Measurements from ENCODE around the gene BCL2L15. TPM values are rescaled to one million over a fixed set of nuclear protein-coding genes. Genes with fewer than 3 reads are reported as not detected.

BCL2L15 gene
- total and polyA plus RNA-seq, 2 of the 13 experiments (the other 11 are each of a cell fraction or from before 2014, with no cell fraction given): 0.03 to 0.27 TPM

DNA sequence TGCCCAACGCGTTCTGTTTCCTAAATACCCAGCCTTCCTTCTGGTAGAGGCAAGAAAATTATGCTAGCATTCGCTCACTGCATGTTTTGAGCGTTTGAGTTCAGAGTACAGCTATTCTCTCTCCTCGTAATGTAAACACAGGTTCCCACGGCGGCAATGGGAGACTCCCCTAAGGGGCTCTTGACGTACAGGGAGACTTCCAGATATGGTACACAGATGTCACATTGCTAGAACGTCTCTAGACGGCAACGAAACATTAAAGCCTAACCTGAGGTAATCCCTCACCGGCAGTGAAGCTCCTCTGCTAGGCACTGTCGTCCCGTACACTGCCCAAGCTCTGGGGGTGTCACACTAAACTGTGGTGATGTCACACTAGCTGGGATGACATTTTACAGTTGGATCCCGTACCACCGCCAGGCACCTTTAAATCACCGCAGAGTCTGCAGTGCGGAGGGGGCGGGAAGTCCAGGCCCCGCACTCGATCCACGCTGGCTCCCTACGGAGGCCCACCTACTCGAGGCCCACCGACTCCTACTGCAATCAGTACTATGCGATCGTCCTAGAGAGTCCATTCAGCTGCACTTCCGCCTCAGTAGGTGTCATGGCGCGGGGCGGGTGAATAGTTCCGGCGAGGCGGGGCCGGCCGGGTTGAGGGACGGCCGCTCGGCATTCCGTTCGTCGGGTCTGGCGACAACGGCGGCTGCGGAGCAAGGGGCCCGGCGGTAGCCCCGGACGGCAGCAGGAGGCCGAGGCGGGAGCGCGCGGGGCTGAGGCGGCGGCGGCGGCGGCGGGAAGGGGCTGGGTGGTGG, 41.8 kb upstream of the BCL2L15 start, which contains the start of gene HIPK1 (continued):
- TF ChIP-seq, protein P1, sequence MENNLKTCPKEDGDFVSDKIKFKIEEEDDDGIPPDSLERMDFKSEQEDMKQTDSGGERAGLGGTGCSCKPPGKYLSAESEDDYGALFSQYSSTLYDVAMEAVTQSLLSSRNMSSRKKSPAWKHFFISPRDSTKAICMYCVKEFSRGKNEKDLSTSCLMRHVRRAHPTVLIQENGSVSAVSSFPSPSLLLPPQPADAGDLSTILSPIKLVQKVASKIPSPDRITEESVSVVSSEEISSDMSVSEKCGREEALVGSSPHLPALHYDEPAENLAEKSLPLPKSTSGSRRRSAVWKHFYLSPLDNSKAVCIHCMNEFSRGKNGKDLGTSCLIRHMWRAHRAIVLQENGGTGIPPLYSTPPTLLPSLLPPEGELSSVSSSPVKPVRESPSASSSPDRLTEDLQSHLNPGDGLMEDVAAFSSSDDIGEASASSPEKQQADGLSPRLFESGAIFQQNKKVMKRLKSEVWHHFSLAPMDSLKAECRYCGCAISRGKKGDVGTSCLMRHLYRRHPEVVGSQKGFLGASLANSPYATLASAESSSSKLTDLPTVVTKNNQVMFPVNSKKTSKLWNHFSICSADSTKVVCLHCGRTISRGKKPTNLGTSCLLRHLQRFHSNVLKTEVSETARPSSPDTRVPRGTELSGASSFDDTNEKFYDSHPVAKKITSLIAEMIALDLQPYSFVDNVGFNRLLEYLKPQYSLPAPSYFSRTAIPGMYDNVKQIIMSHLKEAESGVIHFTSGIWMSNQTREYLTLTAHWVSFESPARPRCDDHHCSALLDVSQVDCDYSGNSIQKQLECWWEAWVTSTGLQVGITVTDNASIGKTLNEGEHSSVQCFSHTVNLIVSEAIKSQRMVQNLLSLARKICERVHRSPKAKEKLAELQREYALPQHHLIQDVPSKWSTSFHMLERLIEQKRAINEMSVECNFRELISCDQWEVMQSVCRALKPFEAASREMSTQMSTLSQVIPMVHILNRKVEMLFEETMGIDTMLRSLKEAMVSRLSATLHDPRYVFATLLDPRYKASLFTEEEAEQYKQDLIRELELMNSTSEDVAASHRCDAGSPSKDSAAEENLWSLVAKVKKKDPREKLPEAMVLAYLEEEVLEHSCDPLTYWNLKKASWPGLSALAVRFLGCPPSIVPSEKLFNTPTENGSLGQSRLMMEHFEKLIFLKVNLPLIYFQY (CRISPR knock-in tag; IDR thresholded peaks at IDR 0.05; ENCODE audit: borderline replicate concordance): no peak
- TF ChIP-seq, protein P2, sequence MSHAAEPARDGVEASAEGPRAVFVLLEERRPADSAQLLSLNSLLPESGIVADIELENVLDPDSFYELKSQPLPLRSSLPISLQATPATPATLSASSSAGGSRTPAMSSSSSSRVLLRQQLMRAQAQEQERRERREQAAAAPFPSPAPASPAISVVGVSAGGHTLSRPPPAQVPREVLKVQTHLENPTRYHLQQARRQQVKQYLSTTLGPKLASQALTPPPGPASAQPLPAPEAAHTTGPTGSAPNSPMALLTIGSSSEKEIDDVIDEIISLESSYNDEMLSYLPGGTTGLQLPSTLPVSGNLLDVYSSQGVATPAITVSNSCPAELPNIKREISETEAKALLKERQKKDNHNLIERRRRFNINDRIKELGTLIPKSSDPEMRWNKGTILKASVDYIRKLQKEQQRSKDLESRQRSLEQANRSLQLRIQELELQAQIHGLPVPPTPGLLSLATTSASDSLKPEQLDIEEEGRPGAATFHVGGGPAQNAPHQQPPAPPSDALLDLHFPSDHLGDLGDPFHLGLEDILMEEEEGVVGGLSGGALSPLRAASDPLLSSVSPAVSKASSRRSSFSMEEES (CRISPR knock-in tag; IDR thresholded peaks at IDR 0.05): peak; percentile 29; the same call in 1 of the 2 replicates
- TF ChIP-seq, protein P3, sequence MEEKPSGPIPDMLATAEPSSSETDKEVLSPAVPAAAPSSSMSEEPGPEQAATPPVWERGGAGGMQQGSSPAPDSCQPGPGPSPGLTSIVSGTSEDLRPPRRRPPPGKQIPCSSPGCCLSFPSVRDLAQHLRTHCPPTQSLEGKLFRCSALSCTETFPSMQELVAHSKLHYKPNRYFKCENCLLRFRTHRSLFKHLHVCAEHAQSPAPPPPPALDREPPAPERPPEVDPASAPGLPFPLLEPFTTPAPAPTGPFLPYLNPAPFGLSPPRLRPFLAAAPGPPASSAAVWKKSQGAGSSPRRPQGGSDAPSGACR (CRISPR knock-in tag; IDR thresholded peaks at IDR 0.05): 0 out of 2 replicates have a peak, but pooled peaks have one; percentile 62
- TF ChIP-seq, protein P4, sequence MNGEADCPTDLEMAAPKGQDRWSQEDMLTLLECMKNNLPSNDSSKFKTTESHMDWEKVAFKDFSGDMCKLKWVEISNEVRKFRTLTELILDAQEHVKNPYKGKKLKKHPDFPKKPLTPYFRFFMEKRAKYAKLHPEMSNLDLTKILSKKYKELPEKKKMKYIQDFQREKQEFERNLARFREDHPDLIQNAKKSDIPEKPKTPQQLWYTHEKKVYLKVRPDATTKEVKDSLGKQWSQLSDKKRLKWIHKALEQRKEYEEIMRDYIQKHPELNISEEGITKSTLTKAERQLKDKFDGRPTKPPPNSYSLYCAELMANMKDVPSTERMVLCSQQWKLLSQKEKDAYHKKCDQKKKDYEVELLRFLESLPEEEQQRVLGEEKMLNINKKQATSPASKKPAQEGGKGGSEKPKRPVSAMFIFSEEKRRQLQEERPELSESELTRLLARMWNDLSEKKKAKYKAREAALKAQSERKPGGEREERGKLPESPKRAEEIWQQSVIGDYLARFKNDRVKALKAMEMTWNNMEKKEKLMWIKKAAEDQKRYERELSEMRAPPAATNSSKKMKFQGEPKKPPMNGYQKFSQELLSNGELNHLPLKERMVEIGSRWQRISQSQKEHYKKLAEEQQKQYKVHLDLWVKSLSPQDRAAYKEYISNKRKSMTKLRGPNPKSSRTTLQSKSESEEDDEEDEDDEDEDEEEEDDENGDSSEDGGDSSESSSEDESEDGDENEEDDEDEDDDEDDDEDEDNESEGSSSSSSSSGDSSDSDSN (CRISPR knock-in tag; IDR thresholded peaks at IDR 0.05): peak; percentile 53
- TF ChIP-seq RFX1 (IDR thresholded peaks at IDR 0.05) (peak; percentile 8; the same call in 1 of the 2 replicates), CBX2 (IDR thresholded peaks at IDR 0.05; ENCODE audit: low read depth, low read length) (no peak), CBX2 (CRISPR knock-in tag; IDR thresholded peaks at IDR 0.05; ENCODE audit: low read depth) (0 out of 2 replicates have a peak, but pooled peaks have one; percentile 61), MAFG (CRISPR knock-in tag; IDR thresholded peaks at IDR 0.05) (no peak), ZNF263 (CRISPR knock-in tag; IDR thresholded peaks at IDR 0.05) (peak; percentile 35; the same call in 1 of the 2 replicates), ZNF260 (CRISPR knock-in tag; IDR thresholded peaks at IDR 0.05; ENCODE audit: borderline replicate concordance, low read depth) (no peak), AHR (CRISPR knock-in tag; IDR thresholded peaks at IDR 0.05) (peak; percentile 50; the same call in 1 of the 2 replicates), ZNF550 (CRISPR knock-in tag; IDR thresholded peaks at IDR 0.05; ENCODE audit: borderline replicate concordance) (no peak), MAFF (IDR thresholded peaks at IDR 0.05; ENCODE audit: low read depth, low read length) (no peak), ZNF607 (CRISPR knock-in tag; IDR thresholded peaks at IDR 0.05; ENCODE audit: borderline replicate concordance) (peak; percentile 85)
- TF ChIP-seq, protein P5, sequence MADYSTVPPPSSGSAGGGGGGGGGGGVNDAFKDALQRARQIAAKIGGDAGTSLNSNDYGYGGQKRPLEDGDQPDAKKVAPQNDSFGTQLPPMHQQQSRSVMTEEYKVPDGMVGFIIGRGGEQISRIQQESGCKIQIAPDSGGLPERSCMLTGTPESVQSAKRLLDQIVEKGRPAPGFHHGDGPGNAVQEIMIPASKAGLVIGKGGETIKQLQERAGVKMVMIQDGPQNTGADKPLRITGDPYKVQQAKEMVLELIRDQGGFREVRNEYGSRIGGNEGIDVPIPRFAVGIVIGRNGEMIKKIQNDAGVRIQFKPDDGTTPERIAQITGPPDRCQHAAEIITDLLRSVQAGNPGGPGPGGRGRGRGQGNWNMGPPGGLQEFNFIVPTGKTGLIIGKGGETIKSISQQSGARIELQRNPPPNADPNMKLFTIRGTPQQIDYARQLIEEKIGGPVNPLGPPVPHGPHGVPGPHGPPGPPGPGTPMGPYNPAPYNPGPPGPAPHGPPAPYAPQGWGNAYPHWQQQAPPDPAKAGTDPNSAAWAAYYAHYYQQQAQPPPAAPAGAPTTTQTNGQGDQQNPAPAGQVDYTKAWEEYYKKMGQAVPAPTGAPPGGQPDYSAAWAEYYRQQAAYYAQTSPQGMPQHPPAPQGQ (CRISPR knock-in tag; IDR thresholded peaks at IDR 0.05; ENCODE audit: borderline replicate concordance): no peak
- TF ChIP-seq, protein P6, sequence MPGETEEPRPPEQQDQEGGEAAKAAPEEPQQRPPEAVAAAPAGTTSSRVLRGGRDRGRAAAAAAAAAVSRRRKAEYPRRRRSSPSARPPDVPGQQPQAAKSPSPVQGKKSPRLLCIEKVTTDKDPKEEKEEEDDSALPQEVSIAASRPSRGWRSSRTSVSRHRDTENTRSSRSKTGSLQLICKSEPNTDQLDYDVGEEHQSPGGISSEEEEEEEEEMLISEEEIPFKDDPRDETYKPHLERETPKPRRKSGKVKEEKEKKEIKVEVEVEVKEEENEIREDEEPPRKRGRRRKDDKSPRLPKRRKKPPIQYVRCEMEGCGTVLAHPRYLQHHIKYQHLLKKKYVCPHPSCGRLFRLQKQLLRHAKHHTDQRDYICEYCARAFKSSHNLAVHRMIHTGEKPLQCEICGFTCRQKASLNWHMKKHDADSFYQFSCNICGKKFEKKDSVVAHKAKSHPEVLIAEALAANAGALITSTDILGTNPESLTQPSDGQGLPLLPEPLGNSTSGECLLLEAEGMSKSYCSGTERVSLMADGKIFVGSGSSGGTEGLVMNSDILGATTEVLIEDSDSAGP (CRISPR knock-in tag; IDR thresholded peaks at IDR 0.05; ENCODE audit: borderline replicate concordance): peak; percentile 90

Data from HepG2 (cell line).